NT2/D1 (cell line): ENCODE results near the gene SLC25A13.

Experiments
- DNase-seq: peaks from one replicate; pipeline ENCODE4 v3.0.0-alpha.2; 2011; ENCODE audit warnings: low read depth, low spot score
- H3K27me3 ChIP-seq: 2 replicates; pipeline ENCODE4 v1.6.0; 2011; ENCODE audit warnings: mild to moderate bottlenecking; ENCODE audit not compliant: insufficient read length, insufficient read depth
- H3K36me3 ChIP-seq: 2 replicates; pipeline ENCODE4 v1.6.1; 2011; ENCODE audit warnings: mild to moderate bottlenecking, low read length, mixed read lengths; ENCODE audit not compliant: insufficient read depth, insufficient read length
- H3K4me1 ChIP-seq: 2 replicates; pipeline ENCODE4 v1.5.1; 2011; ENCODE audit not compliant: insufficient read depth, insufficient read length
- H3K4me3 ChIP-seq: 2 replicates; pipeline ENCODE4 v1.5.1; 2011; ENCODE audit warnings: low read depth; ENCODE audit not compliant: insufficient read length
- H3K9ac ChIP-seq: 2 replicates; pipeline ENCODE4 v1.6.0; 2011; ENCODE audit warnings: low read depth; ENCODE audit not compliant: insufficient read length
- H3K9me3 ChIP-seq: 2 replicates; pipeline ENCODE4 v1.5.1; 2011; ENCODE audit warnings: mild to moderate bottlenecking, low read length; ENCODE audit not compliant: insufficient read depth
- SUZ12 ChIP-seq: IDR thresholded peaks from 2 replicates; pipeline ENCODE4 v1.6.1; 2011; ENCODE audit not compliant: insufficient read length, insufficient read depth; ENCODE audit errors: extremely low read depth
- YY1 ChIP-seq: IDR thresholded peaks from 2 replicates; pipeline ENCODE4 v1.6.1; 2011; ENCODE audit not compliant: insufficient read length, insufficient read depth
- ZNF274 ChIP-seq: IDR thresholded peaks from 2 replicates; pipeline ENCODE4 v1.6.1; 2011; ENCODE audit warnings: mild to moderate bottlenecking, low read depth, low read length

The SLC25A13 gene

DNA sequence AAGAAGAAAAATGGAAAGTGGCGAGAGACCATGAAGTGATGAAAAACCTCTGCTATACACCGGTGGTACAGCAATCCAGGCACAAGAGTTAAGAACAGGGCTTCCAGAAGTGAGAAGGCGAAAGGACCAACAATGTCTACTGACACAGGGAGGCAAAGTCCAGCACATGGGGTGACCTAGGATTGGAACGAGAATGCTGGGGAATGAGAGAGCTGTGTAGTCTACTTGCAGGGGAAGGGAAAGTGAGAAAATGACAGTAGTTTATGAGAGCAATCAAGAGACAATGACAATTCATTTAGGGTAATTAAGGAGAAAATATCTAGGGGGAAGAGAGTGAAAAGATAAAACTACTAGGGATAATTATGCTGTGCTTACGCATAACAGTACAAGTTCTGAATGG lies 169.2 kb downstream of the SLC25A13 start:
- no peak overlapping the region for H3K4me3 ChIP-seq
- H3K9ac ChIP-seq = no peak overlapping the region
- no peaks in the 10 kb centered on the region for H3K9me3 ChIP-seq
- TF ChIP-seq YY1 = no peak
- no peak for TF ChIP-seq ZNF274
- peaks cover 4% of the 10 kb centered on the region for H3K36me3 ChIP-seq
- H3K27me3 ChIP-seq = no peaks in the 10 kb centered on the region
- no peaks in the 10 kb centered on the region for H3K4me1 ChIP-seq
- no peak for DNase-seq

DNA sequence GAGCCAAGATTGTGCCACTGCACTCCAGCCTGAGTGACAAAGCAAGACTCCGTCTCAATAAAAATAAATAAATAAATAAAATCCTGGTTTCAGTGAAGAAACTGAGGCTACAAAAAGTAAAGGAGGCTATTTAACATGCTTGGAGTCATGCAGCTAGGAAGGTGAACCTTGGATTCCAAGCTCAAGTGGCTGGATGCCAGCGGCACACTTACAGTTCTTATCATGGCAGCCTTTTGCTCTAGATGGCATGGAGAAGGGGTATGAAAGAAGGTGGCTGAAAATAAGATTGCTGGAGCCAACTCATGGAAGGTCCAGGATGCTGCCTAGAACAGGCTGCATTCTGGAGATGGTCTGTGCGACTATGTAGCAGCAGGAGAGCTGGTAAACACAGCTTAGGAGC lies 170.0 kb downstream of the SLC25A13 start:
- Histone ChIP-seq H3K9ac (no peak overlapping the region), H3K9me3 (no peaks in the 10 kb centered on the region), H3K4me1 (no peaks in the 10 kb centered on the region), H3K36me3 (peaks cover 4% of the 10 kb centered on the region), H3K4me3 (no peak overlapping the region), H3K27me3 (no peaks in the 10 kb centered on the region)
- TF ChIP-seq YY1 (no peak), SUZ12 (no peak), ZNF274 (no peak)
- no peak for DNase-seq

DNA sequence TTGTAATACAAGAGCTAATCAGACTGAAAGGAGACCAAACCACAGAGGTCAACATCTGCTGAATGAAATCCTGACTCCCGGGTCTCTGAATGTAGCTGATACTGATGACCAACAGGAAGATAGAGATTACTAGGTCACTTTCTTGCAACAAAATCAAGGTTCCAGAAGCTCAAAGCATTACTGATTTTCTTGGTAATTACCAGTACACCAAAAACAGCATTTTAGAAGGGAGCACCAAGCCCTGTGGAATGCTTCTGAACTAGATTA lies 177.7 kb downstream of the SLC25A13 start:
- no peak for TF ChIP-seq YY1
- no peak for TF ChIP-seq SUZ12
- no peak for TF ChIP-seq ZNF274
- peaks cover 14% of the 10 kb centered on the region for H3K27me3 ChIP-seq
- no peaks in the 10 kb centered on the region for H3K4me1 ChIP-seq
- peaks cover 5% of the 10 kb centered on the region for H3K36me3 ChIP-seq
- H3K9me3 ChIP-seq = peaks cover 23% of the 10 kb centered on the region; the same call in 1 of the 2 replicates
- no peak overlapping the region for H3K9ac ChIP-seq
- no peak for DNase-seq
- no peak overlapping the region for H3K4me3 ChIP-seq

DNA sequence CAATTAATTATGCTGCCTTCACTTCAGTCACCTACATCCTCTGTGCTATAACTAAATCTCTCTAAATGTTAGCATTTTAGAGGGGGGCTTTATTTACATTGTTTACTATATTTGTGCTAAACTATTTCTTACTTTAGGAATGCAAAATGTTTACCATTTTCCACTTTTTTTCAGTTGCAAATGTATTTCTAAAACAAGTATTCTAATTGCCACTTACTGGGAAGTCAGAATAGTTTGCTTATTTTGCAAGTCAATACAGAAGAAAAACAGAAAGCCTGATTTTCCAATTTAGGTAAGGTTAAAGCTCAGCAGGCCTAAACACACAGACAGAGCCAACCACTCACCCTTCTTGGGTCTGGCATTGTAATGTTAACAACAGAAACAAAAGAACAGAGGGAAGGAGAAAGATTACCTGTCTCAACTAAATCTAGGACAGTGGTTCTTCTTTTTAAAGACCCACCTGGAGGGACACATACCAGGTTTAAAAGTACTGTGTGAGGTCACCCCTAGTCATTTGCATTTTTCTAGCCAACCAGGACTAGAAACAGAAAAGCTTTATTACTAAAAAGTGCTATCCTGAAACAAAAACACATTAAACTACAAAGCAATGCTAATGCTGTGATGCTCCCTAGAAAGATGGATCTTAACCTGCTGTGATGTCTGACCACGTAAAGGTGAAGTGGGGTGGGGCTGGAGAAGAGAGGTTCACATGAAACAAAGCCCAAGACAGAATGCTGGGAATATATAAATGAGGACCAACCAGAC lies 178.2 kb downstream of the SLC25A13 start:
- H3K9me3 ChIP-seq = peaks cover 23% of the 10 kb centered on the region; the same call in 1 of the 2 replicates
- DNase-seq = peak; percentile 86

DNA sequence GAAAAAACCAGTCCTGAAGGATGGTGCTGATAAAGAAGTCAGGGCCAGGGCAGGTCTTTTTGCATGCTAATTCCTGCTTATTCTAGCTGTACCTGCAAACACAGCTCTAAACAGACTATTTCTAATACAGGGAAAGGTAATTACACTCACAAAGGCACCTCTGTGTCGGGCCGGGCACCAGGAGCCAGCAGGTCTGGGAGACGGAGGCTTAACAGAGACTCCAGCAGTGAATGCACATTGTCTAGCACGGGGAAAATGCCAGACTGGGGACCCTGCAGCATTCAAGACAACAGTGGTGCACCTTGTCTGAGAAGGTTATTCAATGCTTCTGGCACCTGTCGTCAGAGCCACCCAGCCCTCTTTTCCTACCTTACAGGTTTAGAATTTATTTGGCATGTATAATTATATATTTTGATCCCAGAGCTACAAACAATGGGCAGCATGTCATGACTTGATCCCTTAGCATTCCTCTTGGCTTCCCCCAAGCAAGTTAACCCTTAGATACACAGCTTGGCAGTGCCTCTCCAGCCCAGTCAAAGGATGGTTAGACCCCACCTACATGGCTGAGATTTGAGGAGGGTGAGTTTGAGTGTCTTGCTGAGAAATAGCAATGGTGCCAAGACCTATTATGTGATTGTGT lies 185.2 kb downstream of the SLC25A13 start:
- H3K4me1 ChIP-seq = no peaks in the 10 kb centered on the region
- no peaks in the 10 kb centered on the region for H3K27me3 ChIP-seq
- no peak for TF ChIP-seq ZNF274
- no peak for TF ChIP-seq YY1
- no peak overlapping the region for H3K4me3 ChIP-seq
- peaks cover 7% of the 10 kb centered on the region for H3K36me3 ChIP-seq
- peaks cover 9% of the 10 kb centered on the region; the same call in 1 of the 2 replicates for H3K9me3 ChIP-seq
- DNase-seq = no peak
- no peak overlapping the region for H3K9ac ChIP-seq

More for the DNA sequence above, 178.2 kb downstream of the SLC25A13 start:
- TF ChIP-seq ZNF274 (no peak), SUZ12 (no peak), YY1 (no peak)
- no peak overlapping the region for H3K9ac ChIP-seq
- no peak overlapping the region for H3K4me3 ChIP-seq
- peaks cover 5% of the 10 kb centered on the region for H3K36me3 ChIP-seq
- no peaks in the 10 kb centered on the region for H3K4me1 ChIP-seq
- H3K27me3 ChIP-seq = peaks cover 14% of the 10 kb centered on the region

DNA sequence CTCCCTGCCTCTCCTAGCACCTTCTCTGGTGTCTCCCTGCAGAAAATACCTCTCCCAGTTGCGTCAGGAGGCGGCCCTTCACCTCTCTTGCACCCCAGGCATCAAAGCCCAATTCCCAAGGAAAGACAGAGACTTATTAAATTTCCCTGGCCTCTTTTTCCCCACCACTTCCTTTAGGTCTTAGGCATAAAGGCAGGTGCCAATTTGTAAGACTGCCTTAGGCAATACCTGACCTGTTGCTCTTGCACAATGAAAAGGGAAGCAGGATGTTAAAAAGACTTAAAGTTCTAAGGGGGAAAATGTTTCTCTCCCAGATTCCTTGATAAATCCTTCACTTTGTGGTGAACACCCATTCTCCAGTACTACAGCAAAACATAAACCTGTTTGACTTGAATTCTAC lies 186.7 kb downstream of the SLC25A13 start:
- TF ChIP-seq YY1 (no peak), ZNF274 (no peak), SUZ12 (no peak)
- no peak overlapping the region for H3K9ac ChIP-seq
- no peaks in the 10 kb centered on the region for H3K4me1 ChIP-seq
- H3K9me3 ChIP-seq = peaks cover 9% of the 10 kb centered on the region; the same call in 1 of the 2 replicates
- DNase-seq = no peak
- H3K36me3 ChIP-seq = peaks cover 18% of the 10 kb centered on the region
- H3K27me3 ChIP-seq = no peaks in the 10 kb centered on the region
- H3K4me3 ChIP-seq = no peak overlapping the region

DNA sequence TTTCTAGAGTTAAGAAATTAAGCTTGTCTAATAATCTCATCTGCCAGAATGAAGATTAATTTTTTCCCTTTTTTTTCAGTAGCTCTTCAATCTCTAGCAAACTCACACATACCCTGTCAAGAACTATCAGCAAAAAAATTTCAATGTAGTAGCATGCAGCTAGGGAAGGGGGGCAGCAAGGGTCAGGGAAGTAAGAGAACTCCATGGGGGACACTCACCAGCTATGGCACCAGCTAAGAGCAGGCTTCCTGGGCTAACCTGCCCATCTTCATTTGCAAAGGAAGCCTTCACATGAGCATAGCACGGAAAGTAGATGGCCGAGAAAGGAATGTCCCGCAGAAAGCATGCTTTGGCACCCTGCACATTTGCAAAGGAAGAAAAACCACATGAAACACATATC lies 190.4 kb downstream of the SLC25A13 start:
- TF ChIP-seq SUZ12 (no peak), YY1 (no peak), ZNF274 (no peak)

More for the DNA sequence above, 190.4 kb downstream of the SLC25A13 start:
- Histone ChIP-seq H3K9ac (no peak overlapping the region), H3K36me3 (peaks cover 19% of the 10 kb centered on the region), H3K4me1 (no peaks in the 10 kb centered on the region), H3K27me3 (no peaks in the 10 kb centered on the region), H3K9me3 (0 out of 2 replicates have a peak, but pooled peaks cover under 1% of the 10 kb centered on the region), H3K4me3 (no peak overlapping the region)
- DNase-seq = no peak
